Stimulated activated CD4-positive, alpha-beta T cell treated with anti-CD3 and anti-CD28 coated beads, Interleukin-2, amount 100 ng/mL, for 24 hours (primary cell): ENCODE data around the gene HCRTR1.

Experiments
- DNase-seq, 2 donors: peaks; one replicate each; pipeline ENCODE4 v3.0.0-alpha.2; 2020

HCRTR1 gene

DNA sequence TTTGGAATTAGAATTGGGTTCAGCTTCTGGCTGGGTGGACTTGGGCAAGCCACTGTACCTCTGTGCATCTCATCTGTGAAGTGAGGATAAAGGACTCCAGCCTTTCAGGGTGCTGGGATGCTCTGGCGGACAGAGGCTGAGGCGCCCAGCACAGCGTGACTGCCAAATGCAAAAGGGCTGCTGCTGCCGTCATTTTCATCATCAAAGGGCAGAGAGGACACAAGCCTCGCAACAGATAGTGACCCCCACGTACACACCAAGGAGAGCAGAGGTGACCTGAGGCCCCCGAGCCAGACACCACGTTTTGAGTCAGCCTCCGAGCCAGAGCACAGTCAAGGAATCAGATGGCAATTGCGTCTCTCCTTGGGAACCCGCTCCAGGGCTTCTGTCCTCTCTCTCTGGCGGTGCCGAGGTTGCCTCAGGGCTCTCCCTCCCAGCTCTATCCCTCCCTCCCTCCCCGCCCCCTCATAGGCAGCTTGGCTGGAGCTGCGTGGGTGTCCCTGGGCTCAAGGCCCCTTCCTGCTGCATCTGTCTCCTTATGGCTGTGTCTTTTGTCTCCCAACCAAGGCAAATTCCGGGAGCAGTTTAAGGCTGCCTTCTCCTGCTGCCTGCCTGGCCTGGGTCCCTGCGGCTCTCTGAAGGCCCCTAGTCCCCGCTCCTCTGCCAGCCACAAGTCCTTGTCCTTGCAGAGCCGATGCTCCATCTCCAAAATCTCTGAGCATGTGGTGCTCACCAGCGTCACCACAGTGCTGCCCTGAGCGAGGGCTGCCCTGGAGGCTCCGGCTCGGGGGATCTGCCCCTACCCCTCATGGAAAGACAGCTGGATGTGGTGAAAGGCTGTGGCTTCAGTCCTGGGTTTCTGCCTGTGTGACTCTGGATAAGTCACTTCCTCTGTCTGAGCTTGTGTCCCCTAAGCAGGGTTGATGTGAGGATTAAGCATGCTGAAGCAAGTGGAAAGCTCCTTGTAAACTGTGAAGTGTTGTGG, 9.0 kb downstream of the HCRTR1 start:
- DNase-seq = no peak

GRCh38 chr1:31627301-31627929, 9.9 kb downstream of the HCRTR1 start:
- no peak for DNase-seq

DNA sequence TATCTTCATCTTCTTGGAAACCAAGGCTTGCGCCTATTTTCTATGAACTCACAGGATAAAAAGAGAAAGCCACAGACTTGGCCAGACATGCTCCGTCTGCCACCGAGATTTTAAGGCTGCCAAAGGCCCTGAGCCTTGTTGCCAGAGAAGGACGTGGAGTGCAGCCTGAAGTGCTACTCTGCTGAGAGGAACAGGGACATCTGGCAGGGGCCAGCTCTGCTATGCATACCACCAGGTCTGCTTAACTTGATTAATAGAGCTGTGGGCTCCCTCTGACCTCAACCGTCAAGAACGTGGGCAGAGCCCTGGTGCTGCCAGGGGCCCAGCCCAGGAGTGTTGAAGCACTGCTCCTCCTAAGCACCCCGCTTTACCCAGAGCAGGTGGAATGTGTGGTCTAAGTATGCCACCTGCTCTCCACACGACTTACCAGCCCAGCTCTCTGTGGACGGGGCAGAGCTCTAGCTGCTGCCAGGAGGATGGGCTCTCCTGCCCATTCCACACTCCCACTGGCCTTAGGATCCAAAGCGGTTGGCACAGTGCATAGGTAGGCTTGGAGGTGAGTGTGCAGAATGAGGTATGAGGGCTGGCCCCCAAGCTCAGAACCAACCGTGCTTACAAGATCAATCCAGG, 10.6 kb downstream of the HCRTR1 start:
- no peak for DNase-seq

GRCh38 chr1:31628931-31629556, 11.6 kb downstream of the HCRTR1 start:
- no peak for DNase-seq

DNA sequence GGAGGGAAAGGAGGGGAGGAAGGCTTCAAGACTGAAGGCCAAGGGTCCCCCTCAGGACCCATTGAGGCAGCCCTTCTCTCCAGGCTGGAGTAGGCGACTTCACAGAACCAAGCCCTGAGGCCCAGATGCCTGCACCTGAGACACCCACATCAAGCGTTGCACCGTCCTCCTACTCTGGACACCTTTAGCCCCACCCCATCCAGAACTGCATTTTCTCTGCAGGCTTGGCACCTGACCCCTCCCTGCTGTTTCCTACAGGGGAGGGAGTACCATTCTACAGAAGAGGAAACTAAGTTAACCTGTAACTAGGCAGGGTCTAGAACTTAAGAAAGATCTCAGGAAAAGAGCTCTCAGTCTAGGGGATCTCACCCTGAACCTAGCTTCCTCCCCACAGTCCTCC, 15.2 kb downstream of the HCRTR1 start:
- no peak for DNase-seq

- DNase-seq = peak; percentile 41 to 50
These were observed 15.6 kb downstream of the HCRTR1 start for GRCh38 chr1:31633117-31633516.

DNA sequence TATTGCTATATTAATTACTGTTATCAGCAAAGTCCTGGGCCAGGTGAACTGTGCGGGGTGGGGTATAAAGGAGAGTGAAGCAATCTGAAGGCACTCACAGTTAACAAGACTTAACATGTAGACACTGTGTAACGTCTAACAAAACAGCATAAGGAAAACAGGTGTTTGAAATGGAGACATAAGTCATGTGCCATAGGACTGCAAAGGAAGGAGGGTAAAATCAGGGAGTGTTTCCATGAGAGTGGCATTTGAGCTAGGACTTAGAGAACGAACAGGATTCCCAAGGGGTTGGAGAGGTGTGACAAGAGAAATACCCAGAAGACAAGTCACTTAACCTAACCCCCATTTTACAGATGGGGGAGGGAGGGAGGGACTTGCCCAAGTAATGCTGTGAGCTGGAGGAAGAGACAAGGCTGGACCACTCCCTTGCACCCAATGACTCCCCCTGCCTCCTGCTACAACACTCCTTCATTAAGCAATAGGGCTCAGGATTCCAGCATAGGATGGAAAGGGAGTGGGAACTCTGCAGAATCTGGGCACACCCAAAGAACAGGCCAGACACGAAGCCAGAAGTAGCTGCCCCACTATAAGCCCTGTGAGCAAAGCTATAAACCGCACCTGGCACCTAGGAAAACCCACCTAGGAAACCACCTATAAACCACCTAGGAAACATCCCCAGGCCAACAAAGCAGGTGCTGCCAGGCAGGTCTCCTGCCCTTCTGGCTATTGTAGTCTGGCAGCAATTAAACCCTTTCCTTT, 20.6 kb downstream of the HCRTR1 start:
- no peak for DNase-seq

GRCh38 chr1:31639543-31639942, 22.1 kb downstream of the HCRTR1 start:
- no peak for DNase-seq

GRCh38 chr1:31640179-31640578, 22.7 kb downstream of the HCRTR1 start:
- no peak for DNase-seq

DNA sequence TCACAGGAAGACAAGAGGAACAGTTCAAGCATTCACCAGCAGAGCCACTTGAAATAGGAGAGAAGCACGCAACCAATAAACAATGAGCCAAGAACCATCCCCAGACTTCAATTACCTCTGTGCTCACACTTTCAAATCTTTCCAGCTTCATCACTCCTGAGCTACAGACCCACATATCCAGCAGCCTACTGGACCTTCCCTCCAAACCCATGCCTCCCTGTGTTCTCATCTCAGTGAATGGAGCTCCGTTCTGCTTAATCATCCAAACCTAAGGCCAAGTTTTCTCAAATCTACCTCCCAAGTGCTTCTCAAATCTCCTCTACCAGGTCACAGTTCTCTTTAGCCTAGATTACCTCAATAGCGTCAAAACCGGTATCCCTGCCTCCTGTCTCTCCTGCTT, 23.5 kb downstream of the HCRTR1 start:
- DNase-seq = no peak

- DNase-seq = no peak
These were observed 24.9 kb downstream of the HCRTR1 start for GRCh38 chr1:31642366-31642765.

DNA sequence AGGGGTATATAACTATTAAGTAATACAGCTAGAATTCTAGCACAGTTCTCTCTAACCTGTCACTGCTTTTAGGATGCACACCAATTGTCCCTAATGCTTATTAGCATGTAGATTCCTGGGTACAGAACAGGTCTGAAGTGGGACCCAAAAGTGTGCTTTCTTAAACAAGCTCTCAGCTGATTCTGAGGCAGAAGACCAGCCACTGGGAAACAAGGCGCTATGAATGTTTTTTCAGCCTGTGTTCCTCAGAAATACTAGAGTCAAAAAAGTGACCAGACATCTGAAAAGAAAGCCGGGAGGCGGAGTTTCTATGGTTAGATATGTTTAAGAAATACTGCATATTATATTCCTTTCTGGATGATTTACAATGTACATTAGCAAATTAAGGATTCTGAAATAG, 25.4 kb downstream of the HCRTR1 start:
- DNase-seq = no peak

GRCh38 chr1:31643976-31644559, 26.6 kb downstream of the HCRTR1 start:
- no peak for DNase-seq

- peak; percentile 99 to 100 for DNase-seq
These were observed 27.2 kb downstream of the HCRTR1 start, which contains the start of gene PEF1 for GRCh38 chr1:31644560-31645273. TSS of gene PEF1 (minus strand) at chr1:31644876. CDS start at chr1:31644864, 12 bp downstream.

- DNase-seq = no peak
These were observed 27.7 kb downstream of the HCRTR1 start for GRCh38 chr1:31645274-31645568.

DNA sequence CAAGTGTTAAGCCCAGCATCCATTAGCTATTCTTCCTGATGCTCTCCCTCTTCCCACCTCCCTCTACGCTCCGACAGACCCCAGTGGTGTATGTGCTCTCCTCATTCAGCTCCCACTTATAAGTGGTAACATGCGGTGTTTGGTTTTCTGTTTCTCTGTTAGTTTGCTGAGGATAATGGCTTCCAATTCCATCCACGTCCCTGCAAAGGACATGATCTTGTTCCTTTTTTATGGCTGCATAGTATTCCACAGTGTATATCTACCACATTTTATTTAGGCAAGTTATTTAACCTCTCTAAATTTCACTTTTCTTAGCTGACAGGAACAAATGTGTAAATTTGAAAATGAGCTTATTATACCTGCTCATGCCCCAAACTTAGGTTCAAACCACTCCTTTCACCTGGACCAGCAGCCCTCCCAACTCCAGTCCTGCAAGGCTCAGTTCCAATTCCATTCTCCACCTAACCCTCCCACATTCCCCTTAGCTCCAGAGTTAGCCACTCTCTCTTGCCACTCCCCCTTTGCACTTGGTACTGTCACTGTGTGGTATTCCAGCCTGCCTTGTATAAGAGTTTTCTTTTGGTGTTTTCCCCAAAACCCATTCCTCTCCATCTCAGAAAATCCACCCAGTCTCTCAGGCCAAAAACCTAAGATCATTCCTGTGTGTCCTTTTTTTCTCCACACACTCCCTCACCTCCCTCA, 28.9 kb downstream of the HCRTR1 start:
- DNase-seq = no peak

DNA sequence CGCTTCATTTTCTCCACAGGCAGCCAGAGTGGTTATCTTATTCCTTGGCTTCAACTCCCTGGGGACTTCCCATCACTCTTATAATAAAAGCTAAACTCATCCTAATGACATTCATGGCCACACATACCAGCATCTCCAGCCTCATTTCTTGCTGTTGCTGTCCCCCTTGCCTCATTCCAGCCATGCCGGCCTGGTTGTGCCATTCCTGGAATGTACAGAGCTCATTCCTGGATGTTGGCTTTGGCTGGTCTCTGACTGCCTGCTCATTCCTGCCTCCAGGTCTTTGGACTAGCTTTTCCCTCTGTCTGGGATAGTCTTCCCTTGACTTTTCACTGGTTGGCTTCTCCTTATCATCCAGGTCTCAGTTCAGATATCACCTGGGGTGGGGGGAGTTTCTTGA, 29.6 kb downstream of the HCRTR1 start:
- DNase-seq = no peak

DNA sequence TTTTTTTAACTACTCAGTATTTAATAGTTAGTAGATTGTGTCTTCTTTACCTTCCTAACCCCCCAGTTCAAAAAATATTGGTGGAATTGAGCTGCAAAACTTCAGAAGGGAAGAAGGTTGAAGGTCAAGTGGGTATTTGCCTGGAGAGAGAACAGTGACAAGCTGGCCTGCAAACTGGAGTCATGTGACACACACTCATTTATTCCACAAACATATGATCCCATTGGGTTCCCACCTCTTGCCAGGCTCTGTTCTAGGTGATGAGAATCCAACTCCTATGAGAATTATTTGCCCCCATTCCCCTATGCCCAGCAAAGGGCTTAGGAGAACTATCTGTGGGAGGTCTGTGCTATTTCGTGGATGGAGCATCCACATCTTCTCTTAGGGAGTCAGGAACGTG, 30.7 kb downstream of the HCRTR1 start:
- DNase-seq = no peak

DNA sequence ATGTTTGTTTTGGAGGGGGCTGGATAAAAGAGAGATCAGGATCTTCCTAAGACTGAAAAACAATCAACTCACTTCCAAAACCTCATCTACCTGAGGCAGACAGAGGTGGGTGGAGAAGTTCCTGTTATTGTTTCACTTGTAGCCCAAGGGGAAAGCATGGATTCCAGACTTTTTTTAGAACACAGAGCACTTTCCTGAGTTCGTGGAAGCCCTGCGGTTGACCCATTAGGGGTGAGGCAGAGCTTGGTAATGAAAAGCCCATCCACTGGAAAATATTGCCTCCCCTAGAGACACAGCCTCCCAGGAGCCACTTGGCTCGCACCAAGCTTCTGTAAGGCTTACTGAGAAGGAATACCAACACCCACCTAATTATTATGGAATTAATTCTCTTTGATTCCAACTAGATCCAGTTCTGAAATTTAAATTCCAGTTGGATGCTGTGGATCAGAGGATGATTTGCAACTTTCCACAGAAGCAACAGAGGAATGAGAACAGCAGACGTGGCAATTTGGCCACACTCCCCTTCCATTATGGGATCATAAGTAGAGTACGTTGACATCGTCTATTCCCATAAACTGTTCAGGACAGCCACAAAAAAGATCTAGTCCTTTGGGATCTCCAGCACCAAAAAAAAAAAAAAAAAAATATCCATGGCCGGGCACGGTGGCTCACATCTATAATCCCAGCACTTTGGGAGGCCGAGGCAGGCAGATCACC, 31.3 kb downstream of the HCRTR1 start:
- no peak for DNase-seq
